ENCODE results near the gene TEX28. TPM values are rescaled to one million over a fixed set of nuclear protein-coding genes. Genes with fewer than 3 reads are reported as not detected.
A peak's percentile ranks its signal among the peaks of the same experiment; 100 is the strongest.
"Not testable (repeated sequence)": the region's sequence is repeated elsewhere in the genome, so short reads cannot be mapped to it uniquely, and the experiment has no call there.

Gene TEX28
- total RNA-seq, 1 donor from 2014 or later: not detected

DNA sequence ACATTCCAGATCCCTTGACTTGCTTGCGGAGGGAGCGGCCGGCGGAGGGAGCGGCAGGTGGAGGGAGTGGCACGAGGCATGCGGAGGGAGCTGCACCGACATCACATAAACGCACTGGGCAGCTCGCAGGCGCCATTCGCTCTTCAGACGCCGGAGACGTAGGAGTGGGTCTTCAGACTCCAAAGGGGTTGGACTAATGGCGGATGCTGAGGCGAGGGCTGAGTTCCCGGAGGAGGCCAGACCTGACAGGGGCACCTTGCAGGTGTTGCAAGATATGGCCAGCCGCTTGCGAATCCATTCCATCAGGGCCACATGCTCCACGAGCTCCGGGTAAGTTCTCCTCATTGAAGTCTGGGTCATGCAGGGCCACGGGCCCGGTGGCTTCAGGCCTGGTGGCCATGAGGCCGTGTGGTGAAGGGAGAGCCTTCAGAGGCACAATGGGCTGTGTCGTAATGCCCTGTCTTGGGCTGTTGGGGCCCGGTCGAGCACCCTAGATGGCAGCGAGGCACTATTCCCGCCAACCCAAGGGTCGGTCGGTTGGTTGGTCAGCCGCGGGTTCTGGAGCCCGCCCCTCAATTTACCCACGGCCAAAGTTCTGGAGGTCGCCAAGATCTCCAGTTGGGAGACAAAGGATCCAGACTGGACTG lies 863 bp upstream of the TEX28 start, which contains the start of gene TKTL1:
TKTL1 (plus strand) TSS at position 132 of the 647 bp plus-strand sequence; CDS start at position 197, 65 bp downstream.
- DNase-seq: no peak
- no peak for ATAC-seq
- TF ChIP-seq, protein P1, sequence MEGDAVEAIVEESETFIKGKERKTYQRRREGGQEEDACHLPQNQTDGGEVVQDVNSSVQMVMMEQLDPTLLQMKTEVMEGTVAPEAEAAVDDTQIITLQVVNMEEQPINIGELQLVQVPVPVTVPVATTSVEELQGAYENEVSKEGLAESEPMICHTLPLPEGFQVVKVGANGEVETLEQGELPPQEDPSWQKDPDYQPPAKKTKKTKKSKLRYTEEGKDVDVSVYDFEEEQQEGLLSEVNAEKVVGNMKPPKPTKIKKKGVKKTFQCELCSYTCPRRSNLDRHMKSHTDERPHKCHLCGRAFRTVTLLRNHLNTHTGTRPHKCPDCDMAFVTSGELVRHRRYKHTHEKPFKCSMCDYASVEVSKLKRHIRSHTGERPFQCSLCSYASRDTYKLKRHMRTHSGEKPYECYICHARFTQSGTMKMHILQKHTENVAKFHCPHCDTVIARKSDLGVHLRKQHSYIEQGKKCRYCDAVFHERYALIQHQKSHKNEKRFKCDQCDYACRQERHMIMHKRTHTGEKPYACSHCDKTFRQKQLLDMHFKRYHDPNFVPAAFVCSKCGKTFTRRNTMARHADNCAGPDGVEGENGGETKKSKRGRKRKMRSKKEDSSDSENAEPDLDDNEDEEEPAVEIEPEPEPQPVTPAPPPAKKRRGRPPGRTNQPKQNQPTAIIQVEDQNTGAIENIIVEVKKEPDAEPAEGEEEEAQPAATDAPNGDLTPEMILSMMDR (IDR thresholded peaks at IDR 0.05): no peak

DNA sequence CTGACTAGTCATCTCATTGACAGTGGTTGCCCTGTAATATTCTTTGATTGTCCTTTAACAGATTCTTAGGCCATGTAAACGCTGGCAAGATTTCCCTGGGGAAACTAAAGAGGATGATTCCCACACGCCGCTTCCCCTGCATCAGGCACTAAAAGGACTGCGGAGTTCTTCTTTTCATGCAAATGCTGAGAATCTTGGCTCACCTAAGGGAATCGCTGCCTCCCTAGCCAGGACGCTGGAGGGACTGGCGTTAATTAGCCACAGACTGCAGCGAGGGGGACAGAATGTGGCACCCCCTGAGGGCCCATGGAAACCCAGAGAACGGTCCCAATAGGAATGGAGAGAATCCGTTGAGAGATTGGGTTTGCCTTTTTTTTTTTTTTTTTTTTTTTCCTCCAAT lies 8.5 kb downstream of the TEX28 start:
- H3K36me3 ChIP-seq; intact Hi-C loops (cut with DNase I); H3K27me3 ChIP-seq (ENCODE audit: low read depth); H3K4me3 ChIP-seq; H3K27ac ChIP-seq; DNase-seq; H3K9me3 ChIP-seq; H3K4me1 ChIP-seq; ATAC-seq: not testable (repeated sequence)

More for the DNA sequence above, 863 bp upstream of the TEX28 start, which contains the start of gene TKTL1:
- Histone ChIP-seq H3K36me3 (no peaks in the 10 kb centered on the region), H3K27ac (no peak within 1 kb of the TSS), H3K4me1 (no peaks in the 10 kb centered on the region), H3K9me3 (no peaks in the 10 kb centered on the region), H3K4me3 (no peak within 1 kb of the TSS), H3K27me3 (ENCODE audit: low read depth) (no peaks in the 10 kb centered on the region)
- intact Hi-C loops (cut with DNase I): no loop called here

DNA sequence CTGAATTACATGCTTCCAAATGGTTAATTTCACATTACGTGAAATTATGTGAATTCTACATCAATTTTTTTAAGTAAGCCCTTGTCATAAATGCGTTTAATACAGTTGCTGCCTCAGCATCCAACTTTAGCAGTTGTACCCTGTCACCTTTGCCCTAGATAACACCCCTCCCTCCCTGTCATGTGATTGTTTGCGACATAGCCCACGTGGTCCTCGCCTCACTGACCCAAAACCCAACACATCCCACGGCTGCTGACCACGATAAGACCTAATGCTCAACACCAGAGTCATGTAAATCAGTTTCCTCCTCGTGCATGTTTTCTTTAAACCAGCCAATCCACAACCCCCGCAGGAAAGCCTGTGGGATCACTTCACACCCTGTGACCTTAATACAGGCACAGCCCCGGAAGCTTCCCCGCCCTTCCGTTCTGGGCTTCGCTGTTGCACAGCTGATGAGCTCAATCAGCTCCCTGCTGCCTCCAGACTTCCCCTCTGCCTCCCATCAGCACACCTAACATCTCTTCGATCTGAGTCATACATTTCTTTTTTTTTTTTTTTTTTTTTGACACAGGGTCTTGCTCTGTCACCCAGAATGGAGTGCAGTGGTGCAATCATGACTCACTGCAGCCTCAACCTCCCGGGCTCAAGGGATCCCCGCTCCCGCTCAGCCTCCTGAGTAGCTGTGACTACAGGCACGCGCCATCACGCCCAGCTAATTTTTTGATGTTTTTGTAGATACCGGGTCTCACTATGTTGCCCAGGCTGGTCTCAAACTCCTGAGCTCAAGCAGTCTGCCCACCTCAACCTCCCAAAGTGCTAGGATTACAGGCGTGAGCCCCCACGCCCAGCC lies 10.2 kb downstream of the TEX28 start:
- H3K27ac ChIP-seq; H3K4me3 ChIP-seq; H3K36me3 ChIP-seq; DNase-seq; H3K4me1 ChIP-seq; intact Hi-C loops (cut with DNase I); H3K27me3 ChIP-seq (ENCODE audit: low read depth); H3K9me3 ChIP-seq: not testable (repeated sequence)
- ATAC-seq: peak; percentile 93

DNA sequence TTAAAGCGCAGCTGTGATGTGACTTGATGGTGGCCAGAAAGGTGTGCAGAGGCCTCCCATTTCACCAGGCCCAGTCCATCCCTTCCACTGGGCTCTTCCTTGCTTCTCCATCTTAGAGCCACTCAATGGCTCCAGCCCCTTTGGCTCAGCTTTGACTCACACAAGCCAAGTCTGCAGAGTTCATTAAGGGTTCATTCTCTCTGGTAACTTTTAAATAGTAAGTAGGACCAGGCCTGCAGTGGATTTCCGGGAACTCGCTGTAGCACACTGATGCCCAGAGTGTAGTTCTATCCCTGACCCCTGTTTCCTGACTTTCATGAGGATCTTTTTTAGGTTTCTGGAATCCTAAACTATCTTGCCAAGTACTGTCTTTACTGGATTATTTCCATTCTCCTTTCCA lies 25.7 kb downstream of the TEX28 start:
- ATAC-seq; intact Hi-C loops (cut with DNase I); H3K36me3 ChIP-seq; H3K4me1 ChIP-seq; H3K27me3 ChIP-seq (ENCODE audit: low read depth); H3K4me3 ChIP-seq; H3K9me3 ChIP-seq; H3K27ac ChIP-seq; DNase-seq: not testable (repeated sequence)

DNA sequence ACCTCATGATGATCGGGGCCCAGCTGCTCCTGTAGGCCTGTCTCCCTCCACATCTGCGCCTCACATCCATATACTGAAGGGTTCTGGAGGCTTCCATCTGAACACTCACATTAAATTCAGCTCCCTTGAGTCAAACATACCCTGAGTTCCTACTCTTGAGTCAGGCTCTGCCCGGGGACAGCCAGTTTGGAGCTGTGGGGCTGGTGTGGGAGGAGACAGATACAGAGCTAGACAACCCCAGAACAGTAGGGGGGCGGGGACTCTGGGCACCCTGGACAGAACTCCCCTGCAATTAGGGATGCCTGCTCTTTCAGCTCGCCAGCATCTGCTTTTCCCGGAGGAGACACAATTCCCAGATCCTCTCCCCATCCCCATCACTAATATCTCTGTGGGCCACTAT lies 31.9 kb downstream of the TEX28 start:
- H3K36me3 ChIP-seq; DNase-seq; ATAC-seq; H3K9me3 ChIP-seq; H3K27ac ChIP-seq; intact Hi-C loops (cut with DNase I); H3K27me3 ChIP-seq (ENCODE audit: low read depth); H3K4me3 ChIP-seq; H3K4me1 ChIP-seq: not testable (repeated sequence)

DNA sequence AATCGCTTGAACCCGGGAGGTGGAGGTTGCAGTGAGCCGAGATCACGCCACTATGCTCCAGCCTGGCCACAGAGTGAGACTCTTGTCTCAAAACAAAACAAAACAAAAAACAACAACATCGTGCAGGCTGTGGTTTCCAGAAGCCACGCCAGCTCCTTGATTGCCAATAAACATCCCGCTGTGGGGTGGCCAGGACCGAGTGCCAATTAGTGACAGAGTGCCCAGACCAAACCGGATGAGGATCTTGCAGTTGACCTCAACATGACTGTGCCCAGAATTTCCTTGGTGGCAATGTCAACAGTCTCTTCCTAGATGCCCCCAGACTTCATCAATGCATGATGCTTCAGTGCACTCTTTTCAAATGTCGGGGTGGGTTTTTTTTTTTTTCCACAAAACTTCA lies 36.2 kb downstream of the TEX28 start:
- H3K27me3 ChIP-seq (ENCODE audit: low read depth); ATAC-seq; H3K36me3 ChIP-seq; H3K4me1 ChIP-seq; H3K27ac ChIP-seq; H3K9me3 ChIP-seq; DNase-seq; intact Hi-C loops (cut with DNase I); H3K4me3 ChIP-seq: not testable (repeated sequence)

DNA sequence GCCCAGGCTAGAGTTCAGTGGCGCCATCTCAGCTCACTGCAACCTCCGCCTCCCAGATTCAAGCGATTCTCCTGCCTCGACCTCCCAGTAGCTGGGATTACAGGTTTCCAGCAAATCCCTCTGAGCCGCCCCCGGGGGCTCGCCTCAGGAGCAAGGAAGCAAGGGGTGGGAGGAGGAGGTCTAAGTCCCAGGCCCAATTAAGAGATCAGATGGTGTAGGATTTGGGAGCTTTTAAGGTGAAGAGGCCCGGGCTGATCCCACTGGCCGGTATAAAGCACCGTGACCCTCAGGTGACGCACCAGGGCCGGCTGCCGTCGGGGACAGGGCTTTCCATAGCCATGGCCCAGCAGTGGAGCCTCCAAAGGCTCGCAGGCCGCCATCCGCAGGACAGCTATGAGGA lies 37.6 kb downstream of the TEX28 start, which contains the start of gene OPN1MW3:
OPN1MW3 (plus strand) TSS at position 301 of the 400 bp plus-strand sequence; CDS start at position 339, 38 bp downstream.
- H3K4me3 ChIP-seq; H3K4me1 ChIP-seq; H3K27me3 ChIP-seq (ENCODE audit: low read depth); intact Hi-C loops (cut with DNase I); H3K9me3 ChIP-seq; ATAC-seq; H3K27ac ChIP-seq; H3K36me3 ChIP-seq; DNase-seq: not testable (repeated sequence)

DNA sequence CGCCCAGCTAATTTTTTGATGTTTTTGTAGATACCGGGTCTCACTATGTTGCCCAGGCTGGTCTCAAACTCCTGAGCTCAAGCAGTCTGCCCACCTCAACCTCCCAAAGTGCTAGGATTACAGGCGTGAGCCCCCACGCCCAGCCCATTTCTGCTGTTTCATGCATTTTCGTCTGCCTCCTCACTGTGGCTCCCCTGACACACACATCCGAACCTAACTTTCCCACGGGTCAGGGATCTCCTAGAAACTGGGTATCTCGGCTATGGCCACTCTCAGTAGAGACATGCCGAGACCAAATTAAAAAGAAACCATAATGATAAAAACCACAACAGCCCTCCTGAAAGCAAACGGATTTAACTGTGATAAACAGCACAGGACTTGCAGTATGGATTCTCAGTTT lies 46.8 kb downstream of the TEX28 start:
- H3K4me1 ChIP-seq; DNase-seq; H3K27ac ChIP-seq; H3K9me3 ChIP-seq; intact Hi-C loops (cut with DNase I); H3K27me3 ChIP-seq (ENCODE audit: low read depth); ATAC-seq; H3K36me3 ChIP-seq; H3K4me3 ChIP-seq: not testable (repeated sequence)

DNA sequence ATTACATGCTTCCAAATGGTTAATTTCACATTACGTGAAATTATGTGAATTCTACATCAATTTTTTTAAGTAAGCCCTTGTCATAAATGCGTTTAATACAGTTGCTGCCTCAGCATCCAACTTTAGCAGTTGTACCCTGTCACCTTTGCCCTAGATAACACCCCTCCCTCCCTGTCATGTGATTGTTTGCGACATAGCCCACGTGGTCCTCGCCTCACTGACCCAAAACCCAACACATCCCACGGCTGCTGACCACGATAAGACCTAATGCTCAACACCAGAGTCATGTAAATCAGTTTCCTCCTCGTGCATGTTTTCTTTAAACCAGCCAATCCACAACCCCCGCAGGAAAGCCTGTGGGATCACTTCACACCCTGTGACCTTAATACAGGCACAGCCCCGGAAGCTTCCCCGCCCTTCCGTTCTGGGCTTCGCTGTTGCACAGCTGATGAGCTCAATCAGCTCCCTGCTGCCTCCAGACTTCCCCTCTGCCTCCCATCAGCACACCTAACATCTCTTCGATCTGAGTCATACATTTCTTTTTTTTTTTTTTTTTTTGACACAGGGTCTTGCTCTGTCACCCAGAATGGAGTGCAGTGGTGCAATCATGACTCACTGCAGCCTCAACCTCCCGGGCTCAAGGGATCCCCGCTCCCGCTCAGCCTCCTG lies 47.4 kb downstream of the TEX28 start:
- intact Hi-C loops (cut with DNase I); H3K9me3 ChIP-seq; H3K4me3 ChIP-seq; H3K27ac ChIP-seq; H3K4me1 ChIP-seq; DNase-seq; H3K36me3 ChIP-seq; H3K27me3 ChIP-seq (ENCODE audit: low read depth): not testable (repeated sequence)
- peak; percentile 91 to 96 for ATAC-seq

DNA sequence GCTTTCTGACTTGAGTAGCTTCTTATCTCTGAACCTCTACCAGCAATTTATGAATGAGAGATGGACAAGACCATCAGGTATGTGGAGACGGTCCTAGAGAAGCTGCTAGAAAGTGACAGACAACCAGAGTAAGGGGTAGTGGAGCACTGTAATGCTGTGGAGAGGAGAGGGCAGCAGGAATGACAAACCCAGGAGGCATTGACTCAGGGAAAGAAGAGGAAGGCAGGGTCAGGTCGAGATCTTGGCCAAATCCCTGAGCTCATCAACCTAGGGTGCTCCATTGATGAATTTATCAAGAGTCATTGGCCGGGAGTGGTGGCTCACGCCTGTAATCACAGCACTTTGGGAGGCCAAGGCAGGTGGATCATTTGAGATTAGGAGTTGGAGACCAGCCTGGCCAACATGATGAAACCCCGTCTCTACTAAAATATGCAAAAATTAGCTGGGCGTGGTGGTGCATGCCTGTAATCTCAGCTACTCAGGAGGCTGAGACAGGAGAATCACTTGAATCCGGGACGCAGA lies 54.9 kb downstream of the TEX28 start:
- ATAC-seq; H3K9me3 ChIP-seq; H3K4me3 ChIP-seq; H3K4me1 ChIP-seq; H3K36me3 ChIP-seq; H3K27me3 ChIP-seq (ENCODE audit: low read depth); intact Hi-C loops (cut with DNase I); H3K27ac ChIP-seq; DNase-seq: not testable (repeated sequence)

DNA sequence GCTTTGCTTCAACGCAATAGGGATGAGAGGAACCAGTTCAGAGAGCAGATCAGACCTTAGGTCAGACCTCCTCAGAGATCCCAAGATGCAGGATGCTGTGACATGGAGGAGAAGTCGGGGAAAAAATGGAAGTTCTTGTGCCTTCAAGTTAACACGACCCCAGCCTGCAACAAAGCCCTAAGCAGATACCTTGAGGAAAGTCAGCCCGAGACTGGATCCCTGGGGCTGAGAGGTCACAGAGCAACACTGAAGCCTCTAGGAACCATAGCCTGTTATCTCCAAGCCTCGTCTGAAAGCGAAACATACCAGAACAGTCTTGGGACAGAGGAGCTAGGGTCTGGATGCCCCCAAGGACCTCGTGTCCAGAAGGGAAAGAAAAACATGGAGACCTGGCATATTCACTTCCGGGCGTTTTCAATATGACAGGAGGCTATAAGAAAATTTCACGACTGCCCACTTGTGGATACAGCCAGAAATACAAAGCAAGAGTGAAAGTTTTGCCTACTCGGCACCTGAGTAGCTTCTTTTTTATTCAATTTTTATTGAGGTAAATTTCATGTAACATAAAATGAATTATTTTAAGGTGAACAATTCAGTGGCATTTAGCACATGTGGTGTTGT lies 55.9 kb downstream of the TEX28 start:
- H3K4me3 ChIP-seq; intact Hi-C loops (cut with DNase I); H3K27me3 ChIP-seq (ENCODE audit: low read depth); ATAC-seq; H3K4me1 ChIP-seq; H3K27ac ChIP-seq; H3K36me3 ChIP-seq; H3K9me3 ChIP-seq; DNase-seq: not testable (repeated sequence)

DNA sequence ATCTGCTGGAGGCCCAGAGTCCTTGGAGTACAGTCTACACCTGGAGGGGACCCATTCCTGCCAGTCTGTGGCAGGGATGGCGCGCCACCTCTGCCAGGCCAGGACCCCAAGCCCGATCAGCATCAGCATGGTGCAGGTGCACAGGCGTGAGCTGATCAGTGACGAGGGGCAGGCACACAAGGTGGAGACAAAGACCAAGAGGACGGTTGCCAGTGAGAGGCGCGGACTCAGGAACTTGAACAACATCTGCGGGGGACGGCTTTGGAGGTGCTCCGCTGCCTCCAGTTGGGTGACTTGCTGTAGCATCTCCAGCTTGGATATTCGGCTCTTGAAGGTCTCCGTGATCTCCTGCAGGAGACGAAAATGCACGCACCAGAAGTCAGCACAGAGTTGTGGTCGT lies 61.3 kb downstream of the TEX28 start:
- H3K36me3 ChIP-seq; H3K27ac ChIP-seq; H3K27me3 ChIP-seq (ENCODE audit: low read depth); ATAC-seq; H3K4me3 ChIP-seq; H3K9me3 ChIP-seq; DNase-seq; H3K4me1 ChIP-seq; intact Hi-C loops (cut with DNase I): not testable (repeated sequence)
